Caco-2 (cell line): Measurements from ENCODE around the gene CTR9. TPM values are rescaled to one million over a fixed set of nuclear protein-coding genes. Genes with fewer than 3 reads are reported as not detected.

ENCODE experiments used
- BruUV-seq: library from RNA; stranded (reverse); fragments of 400-500 nt; replicated peaks from 2 replicates; lab custom pipeline; 2021; lab: Mats Ljungman, UMichigan
- CTCF ChIA-PET: fragments of 300-600 bp; sonication (Branson Sonifier 250); formaldehyde crosslinking; loops from one replicate; lab custom pipeline; 2022; ENCODE audit warnings: antibody characterized with exemption; lab: Charles Lee
- POLR2A ChIA-PET: fragments of 300-600 bp; sonication (Branson Sonifier 250); formaldehyde crosslinking; loops from one replicate; lab custom pipeline; 2022; ENCODE audit warnings: antibody characterized with exemption; lab: Charles Lee
- DNase-seq, 2 experiments: peaks; one replicate each; pipeline versions ENCODE4 v3.0.0 to v3.0.0-alpha.2; 2020 to 2022
- H3K27me3 ChIP-seq: replicated peaks from 2 replicates; pipeline ENCODE4 v1.6.0; 2011; ENCODE audit warnings: low read length; ENCODE audit not compliant: control insufficient read depth, insufficient read depth
- H3K36me3 ChIP-seq: 2 replicates; pipeline ENCODE4 v1.5.1; 2011; ENCODE audit warnings: low read length; ENCODE audit not compliant: control insufficient read depth, insufficient read depth
- H3K4me1 ChIP-seq: fragments of 250-450 bp; sonication (Bioruptor Pico); 2 replicates; pipeline ENCODE4 v1.5.1; 2020; ENCODE audit warnings: mild to moderate bottlenecking
- H3K4me3 ChIP-seq: 2 replicates; pipeline ENCODE4 v1.5.1; 2011; ENCODE audit warnings: low read depth, mild to moderate bottlenecking, control low read depth, low read length
- H3K9me3 ChIP-seq: fragments of 250-450 bp; sonication (Bioruptor Pico); 2 replicates; pipeline ENCODE4 v1.5.1; 2020; ENCODE audit warnings: mild to moderate bottlenecking, moderate library complexity
- H3K27ac Mint-ChIP-seq: one replicate; pipeline ENCODE4 v1.8.0; 2022; ENCODE audit warnings: mixed read lengths; ENCODE audit not compliant: unreplicated experiment
- H3K27me3 Mint-ChIP-seq: one replicate; pipeline ENCODE4 v1.8.0; 2022; ENCODE audit warnings: mixed read lengths; ENCODE audit not compliant: insufficient read depth, unreplicated experiment
- H3K36me3 Mint-ChIP-seq: one replicate; pipeline ENCODE4 v1.8.0; 2022; ENCODE audit warnings: mild to moderate bottlenecking, mixed read lengths; ENCODE audit not compliant: insufficient read depth, unreplicated experiment
- H3K4me1 Mint-ChIP-seq: one replicate; pipeline ENCODE4 v1.8.0; 2022; ENCODE audit warnings: low read depth, mixed read lengths; ENCODE audit not compliant: unreplicated experiment
- H3K4me3 Mint-ChIP-seq: one replicate; pipeline ENCODE4 v1.8.0; 2022; ENCODE audit warnings: mild to moderate bottlenecking, moderate library complexity, mixed read lengths; ENCODE audit not compliant: unreplicated experiment
- H3K9me3 Mint-ChIP-seq: one replicate; pipeline ENCODE4 v1.8.0; 2022; ENCODE audit warnings: mixed read lengths; ENCODE audit not compliant: unreplicated experiment
- intact Hi-C: fragments of 100-400 bp; cut with micrococcal nuclease; formaldehyde crosslinking; loops from one replicate; pipeline ENCODE4 v1.10.0; 2022; ENCODE audit not compliant: unreplicated experiment
- total RNA-seq: library from RNA; stranded (reverse); gene quantifications from 2 replicates; pipeline ENCODE4 v1.2.3, GENCODE V29; 2022
- TF ChIP-seq, protein P1 (sequence below), 2 experiments: fragments of 200-600 bp in 1 of 2; IDR thresholded peaks; 1 replicate in 1 of 2; 2 replicates in 1 of 2; pipeline versions ENCODE4 v1.5.1 to v1.8.0; 2011 to 2022; ENCODE audit warnings: antibody characterized with exemption in 1 of 2, control low read depth in 1 of 2, inconsistent platforms in 1 of 2, low read depth in 1 of 2, low read length in 1 of 2, mild to moderate bottlenecking in 1 of 2, moderate library complexity in 1 of 2; ENCODE audit not compliant: insufficient read depth in 1 of 2, severe bottlenecking in 1 of 2, unreplicated experiment in 1 of 2

The CTR9 gene
- total RNA-seq, 1 experiment from 2014 or later: 54.0 TPM

GRCh38 chr11:10716543-10717259 lies 34.3 kb upstream of the CTR9 start:
- ChIA-PET POLR2A (no interaction called here), CTCF (no interaction called here)
- H3K9me3 ChIP-seq: no peaks in the 10 kb centered on the region
- peaks cover 8% of the 10 kb centered on the region for H3K4me1 ChIP-seq
- H3K36me3 ChIP-seq: no peaks in the 10 kb centered on the region
- BruUV-seq: no TSS peak
- no peaks in the 10 kb centered on the region for H3K27me3 ChIP-seq
- H3K4me1 Mint-ChIP-seq: no peaks in the 10 kb centered on the region
- no peak overlapping the region for H3K4me3 ChIP-seq
- no peak overlapping the region for H3K27ac Mint-ChIP-seq
- no peaks in the 10 kb centered on the region for H3K36me3 Mint-ChIP-seq
- no peaks in the 10 kb centered on the region for H3K9me3 Mint-ChIP-seq
- no peaks in the 10 kb centered on the region for H3K27me3 Mint-ChIP-seq
- TF ChIP-seq, protein P1, sequence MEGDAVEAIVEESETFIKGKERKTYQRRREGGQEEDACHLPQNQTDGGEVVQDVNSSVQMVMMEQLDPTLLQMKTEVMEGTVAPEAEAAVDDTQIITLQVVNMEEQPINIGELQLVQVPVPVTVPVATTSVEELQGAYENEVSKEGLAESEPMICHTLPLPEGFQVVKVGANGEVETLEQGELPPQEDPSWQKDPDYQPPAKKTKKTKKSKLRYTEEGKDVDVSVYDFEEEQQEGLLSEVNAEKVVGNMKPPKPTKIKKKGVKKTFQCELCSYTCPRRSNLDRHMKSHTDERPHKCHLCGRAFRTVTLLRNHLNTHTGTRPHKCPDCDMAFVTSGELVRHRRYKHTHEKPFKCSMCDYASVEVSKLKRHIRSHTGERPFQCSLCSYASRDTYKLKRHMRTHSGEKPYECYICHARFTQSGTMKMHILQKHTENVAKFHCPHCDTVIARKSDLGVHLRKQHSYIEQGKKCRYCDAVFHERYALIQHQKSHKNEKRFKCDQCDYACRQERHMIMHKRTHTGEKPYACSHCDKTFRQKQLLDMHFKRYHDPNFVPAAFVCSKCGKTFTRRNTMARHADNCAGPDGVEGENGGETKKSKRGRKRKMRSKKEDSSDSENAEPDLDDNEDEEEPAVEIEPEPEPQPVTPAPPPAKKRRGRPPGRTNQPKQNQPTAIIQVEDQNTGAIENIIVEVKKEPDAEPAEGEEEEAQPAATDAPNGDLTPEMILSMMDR (IDR thresholded peaks at IDR 0.05; ENCODE audit: insufficient read depth in 1 of 2, low read depth in 1 of 2, low read length in 1 of 2, severe bottlenecking in 1 of 2, unreplicated experiment in 1 of 2): no peak
- H3K4me3 Mint-ChIP-seq: no peak overlapping the region
- DNase-seq: no peak
- intact Hi-C loops: no loop called here

DNA sequence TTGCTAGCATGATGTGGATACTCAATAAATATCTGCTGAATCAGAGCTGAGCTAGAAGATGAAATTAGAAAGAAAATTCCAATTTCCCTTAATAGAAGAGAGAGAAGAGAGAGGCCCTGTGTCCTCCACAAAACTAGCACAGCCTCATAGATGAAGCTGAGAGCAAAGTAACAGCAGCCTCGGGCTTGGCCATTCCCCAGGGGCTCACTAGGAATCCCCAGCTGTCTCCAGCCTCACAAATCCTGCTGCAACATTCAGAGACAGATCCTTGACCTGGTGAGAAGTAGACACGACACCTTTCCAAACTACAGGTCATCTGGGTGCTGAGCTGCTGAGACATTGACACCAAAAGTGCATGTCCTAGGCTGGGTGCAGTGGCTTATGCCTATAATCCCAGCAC lies 31.4 kb upstream of the CTR9 start:
- no peak overlapping the region for H3K27ac Mint-ChIP-seq
- TF ChIP-seq, protein P1 (IDR thresholded peaks at IDR 0.05; ENCODE audit: insufficient read depth in 1 of 2, low read depth in 1 of 2, low read length in 1 of 2, severe bottlenecking in 1 of 2, unreplicated experiment in 1 of 2): no peak
- POLR2A ChIA-PET: no interaction called here
- no peak for DNase-seq
- H3K4me1 ChIP-seq: peaks cover 8% of the 10 kb centered on the region
- H3K9me3 Mint-ChIP-seq: no peaks in the 10 kb centered on the region
- H3K27me3 ChIP-seq: no peaks in the 10 kb centered on the region
- H3K4me1 Mint-ChIP-seq: no peaks in the 10 kb centered on the region
- no peaks in the 10 kb centered on the region for H3K36me3 Mint-ChIP-seq
- H3K4me3 ChIP-seq: no peak overlapping the region
- no peaks in the 10 kb centered on the region for H3K9me3 ChIP-seq
- H3K27me3 Mint-ChIP-seq: no peaks in the 10 kb centered on the region
- no TSS peak for BruUV-seq
- CTCF ChIA-PET: no interaction called here
- intact Hi-C loops: no loop called here
- no peak overlapping the region for H3K4me3 Mint-ChIP-seq
- H3K36me3 ChIP-seq: no peaks in the 10 kb centered on the region

DNA sequence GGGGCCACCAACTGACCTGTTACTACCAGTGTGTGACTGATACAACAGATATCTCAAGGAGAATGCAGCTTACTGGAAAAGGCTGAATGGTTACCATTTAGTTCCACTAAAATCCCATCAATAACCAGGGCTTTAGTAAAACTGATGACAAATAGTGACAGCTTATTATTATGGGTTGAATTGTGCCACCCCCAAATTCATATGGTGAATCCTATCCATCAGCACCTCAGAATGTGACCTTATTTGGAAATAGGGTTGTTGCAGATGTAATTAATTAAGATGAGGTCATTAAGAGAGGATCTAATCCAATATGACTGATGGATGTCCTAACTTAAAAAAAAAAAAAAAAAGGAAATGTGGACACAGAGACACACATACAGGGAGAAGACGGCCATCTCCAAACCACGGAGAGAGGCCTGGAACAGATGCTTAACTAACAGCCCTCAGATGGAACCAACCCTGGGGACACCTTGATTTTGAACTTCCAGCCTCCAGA lies 30.1 kb upstream of the CTR9 start:
- POLR2A ChIA-PET: no interaction called here
- TF ChIP-seq, protein P1 (IDR thresholded peaks at IDR 0.05; ENCODE audit: insufficient read depth in 1 of 2, low read depth in 1 of 2, low read length in 1 of 2, severe bottlenecking in 1 of 2, unreplicated experiment in 1 of 2): no peak
- no peaks in the 10 kb centered on the region for H3K4me1 Mint-ChIP-seq

More for the DNA sequence above, 30.1 kb upstream of the CTR9 start:
- peaks cover 5% of the 10 kb centered on the region for H3K4me1 ChIP-seq
- H3K9me3 Mint-ChIP-seq: no peaks in the 10 kb centered on the region
- no peak for DNase-seq
- no peaks in the 10 kb centered on the region for H3K27me3 ChIP-seq
- intact Hi-C loops: no loop called here
- no peaks in the 10 kb centered on the region for H3K36me3 ChIP-seq
- CTCF ChIA-PET: interaction anchor here (0.7 kb wide), 1 partner anchor 42 kb away, joined by 4 read pairs; no protein-coding TSS in a partner anchor
- no peaks in the 10 kb centered on the region for H3K36me3 Mint-ChIP-seq
- H3K9me3 ChIP-seq: no peaks in the 10 kb centered on the region
- H3K4me3 Mint-ChIP-seq: no peak overlapping the region
- no peaks in the 10 kb centered on the region for H3K27me3 Mint-ChIP-seq
- no TSS peak for BruUV-seq
- H3K27ac Mint-ChIP-seq: no peak overlapping the region
- H3K4me3 ChIP-seq: no peak overlapping the region
